ENCODE results near the gene EXOC3L2. TPM values are rescaled to one million over a fixed set of nuclear protein-coding genes. Genes with fewer than 3 reads are reported as not detected.

Gene EXOC3L2
- total RNA-seq, 1 experiment from 2014 or later = 0.08 TPM

DNA sequence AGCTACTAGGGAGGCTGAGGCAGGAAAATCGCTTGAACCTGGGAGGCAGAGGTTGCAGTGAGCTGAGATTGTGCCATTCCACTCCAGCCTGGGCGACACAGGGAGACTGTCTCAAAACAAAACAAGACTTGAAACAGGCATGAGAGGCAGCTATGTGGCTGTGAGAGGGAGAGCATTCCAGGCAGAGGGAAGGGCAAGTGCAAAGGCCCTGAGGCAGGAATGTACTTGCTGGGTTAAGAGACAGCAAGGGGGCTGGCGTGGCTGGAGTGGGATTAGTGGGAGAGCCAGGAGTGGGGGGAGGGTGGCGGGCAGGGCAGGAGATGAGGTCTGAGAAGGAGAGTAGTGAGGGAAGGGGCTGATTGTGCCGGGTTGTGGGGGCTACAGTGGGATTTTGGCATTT lies 21.3 kb downstream of the EXOC3L2 start:
- in situ Hi-C loops (cut with HindIII; ENCODE audit: low pct_unique_long_range_greater_than_20kb, low sequenced_read_pairs) = no loop called here
- POLR2A ChIA-PET = no interaction called here
- no TSS peak for BruUV-seq (replicated peaks)

DNA sequence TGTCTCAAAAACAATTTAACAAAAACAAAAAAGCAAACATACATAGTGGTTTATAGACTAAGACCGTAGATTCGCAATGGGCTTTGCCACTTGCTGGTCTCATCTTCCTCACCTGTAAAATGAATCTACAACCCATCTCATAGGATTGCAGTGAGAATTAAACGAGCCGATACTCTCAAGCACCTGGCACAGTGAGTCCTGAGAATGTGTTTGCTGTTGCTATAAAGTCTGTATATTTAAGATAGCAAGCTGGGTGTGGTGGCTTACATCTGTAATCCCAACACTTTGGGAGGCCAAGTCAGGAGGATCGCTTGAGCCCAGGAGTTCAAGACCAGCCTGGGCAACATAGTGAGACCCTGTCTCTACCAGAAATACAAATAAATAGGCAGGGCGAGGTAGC lies 22.5 kb downstream of the EXOC3L2 start:
- TF ChIP-seq TCF7L2 (IDR thresholded peaks at IDR 0.05; ENCODE audit: low read depth, low read length) (no peak), POLR2AphosphoS5 (IDR thresholded peaks at IDR 0.05; ENCODE audit: low read depth, low read length) (no peak), SIN3A (IDR thresholded peaks at IDR 0.05; ENCODE audit: borderline replicate concordance, insufficient read depth, low read depth, low read length) (no peak)
- TF ChIP-seq, protein P1, sequence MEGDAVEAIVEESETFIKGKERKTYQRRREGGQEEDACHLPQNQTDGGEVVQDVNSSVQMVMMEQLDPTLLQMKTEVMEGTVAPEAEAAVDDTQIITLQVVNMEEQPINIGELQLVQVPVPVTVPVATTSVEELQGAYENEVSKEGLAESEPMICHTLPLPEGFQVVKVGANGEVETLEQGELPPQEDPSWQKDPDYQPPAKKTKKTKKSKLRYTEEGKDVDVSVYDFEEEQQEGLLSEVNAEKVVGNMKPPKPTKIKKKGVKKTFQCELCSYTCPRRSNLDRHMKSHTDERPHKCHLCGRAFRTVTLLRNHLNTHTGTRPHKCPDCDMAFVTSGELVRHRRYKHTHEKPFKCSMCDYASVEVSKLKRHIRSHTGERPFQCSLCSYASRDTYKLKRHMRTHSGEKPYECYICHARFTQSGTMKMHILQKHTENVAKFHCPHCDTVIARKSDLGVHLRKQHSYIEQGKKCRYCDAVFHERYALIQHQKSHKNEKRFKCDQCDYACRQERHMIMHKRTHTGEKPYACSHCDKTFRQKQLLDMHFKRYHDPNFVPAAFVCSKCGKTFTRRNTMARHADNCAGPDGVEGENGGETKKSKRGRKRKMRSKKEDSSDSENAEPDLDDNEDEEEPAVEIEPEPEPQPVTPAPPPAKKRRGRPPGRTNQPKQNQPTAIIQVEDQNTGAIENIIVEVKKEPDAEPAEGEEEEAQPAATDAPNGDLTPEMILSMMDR (IDR thresholded peaks at IDR 0.05) = no peak
- TF ChIP-seq, protein P2, sequence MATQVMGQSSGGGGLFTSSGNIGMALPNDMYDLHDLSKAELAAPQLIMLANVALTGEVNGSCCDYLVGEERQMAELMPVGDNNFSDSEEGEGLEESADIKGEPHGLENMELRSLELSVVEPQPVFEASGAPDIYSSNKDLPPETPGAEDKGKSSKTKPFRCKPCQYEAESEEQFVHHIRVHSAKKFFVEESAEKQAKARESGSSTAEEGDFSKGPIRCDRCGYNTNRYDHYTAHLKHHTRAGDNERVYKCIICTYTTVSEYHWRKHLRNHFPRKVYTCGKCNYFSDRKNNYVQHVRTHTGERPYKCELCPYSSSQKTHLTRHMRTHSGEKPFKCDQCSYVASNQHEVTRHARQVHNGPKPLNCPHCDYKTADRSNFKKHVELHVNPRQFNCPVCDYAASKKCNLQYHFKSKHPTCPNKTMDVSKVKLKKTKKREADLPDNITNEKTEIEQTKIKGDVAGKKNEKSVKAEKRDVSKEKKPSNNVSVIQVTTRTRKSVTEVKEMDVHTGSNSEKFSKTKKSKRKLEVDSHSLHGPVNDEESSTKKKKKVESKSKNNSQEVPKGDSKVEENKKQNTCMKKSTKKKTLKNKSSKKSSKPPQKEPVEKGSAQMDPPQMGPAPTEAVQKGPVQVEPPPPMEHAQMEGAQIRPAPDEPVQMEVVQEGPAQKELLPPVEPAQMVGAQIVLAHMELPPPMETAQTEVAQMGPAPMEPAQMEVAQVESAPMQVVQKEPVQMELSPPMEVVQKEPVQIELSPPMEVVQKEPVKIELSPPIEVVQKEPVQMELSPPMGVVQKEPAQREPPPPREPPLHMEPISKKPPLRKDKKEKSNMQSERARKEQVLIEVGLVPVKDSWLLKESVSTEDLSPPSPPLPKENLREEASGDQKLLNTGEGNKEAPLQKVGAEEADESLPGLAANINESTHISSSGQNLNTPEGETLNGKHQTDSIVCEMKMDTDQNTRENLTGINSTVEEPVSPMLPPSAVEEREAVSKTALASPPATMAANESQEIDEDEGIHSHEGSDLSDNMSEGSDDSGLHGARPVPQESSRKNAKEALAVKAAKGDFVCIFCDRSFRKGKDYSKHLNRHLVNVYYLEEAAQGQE (IDR thresholded peaks at IDR 0.05; ENCODE audit: insufficient read depth in 1 of 2, low read depth in 2 of 2, low read length in 1 of 2) = no peak
- Histone ChIP-seq H3K4me3 (ENCODE audit: low read depth in 2 of 2, low read length in 2 of 2) (no peak overlapping the region), H3K9me3 (ENCODE audit: control insufficient read depth, insufficient read depth, low read depth, low read length) (no peaks in the 10 kb centered on the region), H3K36me3 (ENCODE audit: control insufficient read depth, insufficient read depth, low read length) (no peaks in the 10 kb centered on the region), H3K4me1 (ENCODE audit: control insufficient read depth, insufficient read depth, low read length) (no peaks in the 10 kb centered on the region), H3K27me3 (ENCODE audit: control insufficient read depth, insufficient read depth, low read length) (no peaks in the 10 kb centered on the region), H3K27ac (ENCODE audit: low read length) (no peak overlapping the region)
- CTCF ChIA-PET = no interaction called here
- in situ Hi-C loops (cut with HindIII; ENCODE audit: low pct_unique_long_range_greater_than_20kb, low sequenced_read_pairs) = no loop called here
- intact Hi-C loops (cut with micrococcal nuclease; ENCODE audit: unreplicated experiment) = no loop called here
- POLR2A ChIA-PET = no interaction called here
- no peak for ATAC-seq
- BruUV-seq (replicated peaks) = no TSS peak
- DNase-seq (ENCODE audit: low read depth, low spot score) = no peak

More for the DNA sequence above, 21.3 kb downstream of the EXOC3L2 start:
- Histone ChIP-seq H3K36me3 (ENCODE audit: control insufficient read depth, insufficient read depth, low read length) (no peaks in the 10 kb centered on the region), H3K4me1 (ENCODE audit: control insufficient read depth, insufficient read depth, low read length) (no peaks in the 10 kb centered on the region), H3K27ac (ENCODE audit: low read length) (no peak overlapping the region), H3K9me3 (ENCODE audit: control insufficient read depth, insufficient read depth, low read depth, low read length) (no peaks in the 10 kb centered on the region), H3K27me3 (ENCODE audit: control insufficient read depth, insufficient read depth, low read length) (no peaks in the 10 kb centered on the region), H3K4me3 (ENCODE audit: low read depth in 2 of 2, low read length in 2 of 2) (no peak overlapping the region)
- no peak for DNase-seq (ENCODE audit: low read depth, low spot score)
- intact Hi-C loops (cut with micrococcal nuclease; ENCODE audit: unreplicated experiment) = no loop called here
- TF ChIP-seq, protein P2 (IDR thresholded peaks at IDR 0.05; ENCODE audit: insufficient read depth in 1 of 2, low read depth in 2 of 2, low read length in 1 of 2) = no peak
- no peak for TF ChIP-seq SIN3A (IDR thresholded peaks at IDR 0.05; ENCODE audit: borderline replicate concordance, insufficient read depth, low read depth, low read length)
- no peak for TF ChIP-seq POLR2AphosphoS5 (IDR thresholded peaks at IDR 0.05; ENCODE audit: low read depth, low read length)
- TF ChIP-seq, protein P1 (IDR thresholded peaks at IDR 0.05) = no peak
- TF ChIP-seq TCF7L2 (IDR thresholded peaks at IDR 0.05; ENCODE audit: low read depth, low read length) = no peak
- no peak for ATAC-seq
- CTCF ChIA-PET = no interaction called here

Data from Panc1 (cell line).